HG03280 (cell line): ENCODE measurements around the gene MRM2.
A peak's percentile ranks its signal among the peaks of the same experiment; 100 is the strongest.

Experiments
- ATAC-seq: cut with Tn5 transposase; IDR thresholded peaks from one replicate; pipeline ENCODE4 v1.9.1; 2021; ENCODE audit warnings: mild to moderate bottlenecking, moderate library complexity; ENCODE audit not compliant: unreplicated experiment

Gene MRM2

GRCh38 chr7:2224934-2225333, 17.1 kb downstream of the MRM2 start:
- ATAC-seq = no peak

GRCh38 chr7:2224491-2224928, 17.5 kb downstream of the MRM2 start:
- no peak for ATAC-seq

GRCh38 chr7:2223321-2223720, 18.7 kb downstream of the MRM2 start:
- no peak for ATAC-seq

- ATAC-seq = no peak
Observed at GRCh38 chr7:2222516-2222915, 19.5 kb downstream of the MRM2 start.

- ATAC-seq = no peak
Observed at GRCh38 chr7:2220954-2221353, 21.1 kb downstream of the MRM2 start.

- no peak for ATAC-seq
Observed at GRCh38 chr7:2220506-2220905, 21.5 kb downstream of the MRM2 start.

GRCh38 chr7:2220030-2220429, 22.0 kb downstream of the MRM2 start:
- ATAC-seq = no peak

GRCh38 chr7:2219606-2220005, 22.4 kb downstream of the MRM2 start:
- ATAC-seq = no peak

- no peak for ATAC-seq
Observed at GRCh38 chr7:2219136-2219535, 22.9 kb downstream of the MRM2 start.

- ATAC-seq = no peak
Observed at GRCh38 chr7:2218444-2218785, 23.6 kb downstream of the MRM2 start.

GRCh38 chr7:2217716-2218443, 24.1 kb downstream of the MRM2 start:
- no peak for ATAC-seq

- ATAC-seq = no peak
Observed at GRCh38 chr7:2217206-2217605, 24.8 kb downstream of the MRM2 start.

GRCh38 chr7:2215851-2216250, 26.2 kb downstream of the MRM2 start:
- no peak for ATAC-seq

- ATAC-seq = no peak
Observed at GRCh38 chr7:2214636-2215035, 27.4 kb downstream of the MRM2 start.

- ATAC-seq = no peak
Observed at GRCh38 chr7:2213551-2214215, 28.3 kb downstream of the MRM2 start.

- ATAC-seq = no peak
Observed at GRCh38 chr7:2212906-2213305, 29.1 kb downstream of the MRM2 start.

GRCh38 chr7:2211926-2212325, 30.1 kb downstream of the MRM2 start:
- ATAC-seq = no peak

GRCh38 chr7:2211259-2211880, 30.6 kb downstream of the MRM2 start:
- ATAC-seq = no peak

GRCh38 chr7:2210551-2211258, 31.3 kb downstream of the MRM2 start:
- no peak for ATAC-seq

- peak; percentile 13 for ATAC-seq
Observed at GRCh38 chr7:2209961-2210323, 32.1 kb downstream of the MRM2 start.

GRCh38 chr7:2209146-2209960, 32.7 kb downstream of the MRM2 start:
- peak; percentile 69 for ATAC-seq
